Karpas-422 (cell line): Measurements from ENCODE around the gene SPAG16. TPM values are rescaled to one million over a fixed set of nuclear protein-coding genes. Genes with fewer than 3 reads are reported as not detected.
"Not testable (repeated sequence)": the region's sequence is repeated elsewhere in the genome, so short reads cannot be mapped to it uniquely, and the experiment has no call there.

Experiments
- DNase-seq: peaks from one replicate; pipeline ENCODE4 v3.0.0-alpha.2; 2015
- H2AFZ ChIP-seq: fragments of 200-600 bp; sonication (generic); 2 replicates; pipeline ENCODE4 v1.6.1; 2014; ENCODE audit warnings: antibody characterized with exemption, low read length, mixed read lengths
- H3K27ac ChIP-seq: fragments of 200-600 bp; sonication (generic); 2 replicates; pipeline ENCODE4 v1.5.1; 2014; ENCODE audit warnings: mild to moderate bottlenecking, low read length, moderate library complexity
- H3K27me3 ChIP-seq: fragments of 200-600 bp; sonication (generic); 2 replicates; pipeline ENCODE4 v1.6.1; 2014; ENCODE audit warnings: low read length, mixed read lengths
- H3K36me3 ChIP-seq: fragments of 200-600 bp; sonication (generic); 2 replicates; pipeline ENCODE4 v1.6.1; 2014; ENCODE audit warnings: low read length, mixed read lengths; ENCODE audit not compliant: insufficient read depth
- H3K4me1 ChIP-seq: fragments of 200-600 bp; sonication (generic); 2 replicates; pipeline ENCODE4 v1.6.1; 2014; ENCODE audit warnings: mild to moderate bottlenecking, low read length, mixed read lengths
- H3K4me2 ChIP-seq: fragments of 200-600 bp; sonication (generic); 2 replicates; pipeline ENCODE4 v1.6.1; 2014; ENCODE audit warnings: low read length, low read depth, mild to moderate bottlenecking; ENCODE audit not compliant: poor library complexity, severe bottlenecking
- H3K4me3 ChIP-seq: fragments of 200-600 bp; sonication (generic); 2 replicates; pipeline ENCODE4 v1.5.1; 2014; ENCODE audit warnings: mild to moderate bottlenecking, antibody characterized with exemption, low read length, mixed read lengths
- H3K79me2 ChIP-seq: fragments of 200-600 bp; sonication (generic); 2 replicates; pipeline ENCODE4 v1.6.1; 2014; ENCODE audit warnings: mild to moderate bottlenecking, low read length, mixed read lengths
- H3K9ac ChIP-seq: fragments of 200-600 bp; sonication (generic); 2 replicates; pipeline ENCODE4 v1.6.0; 2014; ENCODE audit warnings: low read length
- H3K9me2 ChIP-seq: fragments of 200-600 bp; sonication (generic), shearing (Covaris generic); replicated peaks from 2 replicates; pipeline ENCODE4 v1.6.0; 2014; ENCODE audit warnings: mild to moderate bottlenecking, low read length, moderate library complexity; ENCODE audit not compliant: insufficient read depth
- H3K9me3 ChIP-seq: fragments of 300-700, 200-600 bp; sonication (generic); 2 replicates; pipeline ENCODE4 v1.6.1; 2014; ENCODE audit warnings: low read length, mixed read lengths
- H4K20me1 ChIP-seq: fragments of 200-600 bp; sonication (generic); 2 replicates; pipeline ENCODE4 v1.6.1; 2014; ENCODE audit warnings: mild to moderate bottlenecking, antibody characterized with exemption, low read length, low read depth; ENCODE audit not compliant: insufficient read depth
- total RNA-seq: library from RNA; depleted of rRNA; stranded (reverse); fragments of >200 nt; shearing (Covaris generic); gene quantifications from 2 replicates; pipeline ENCODE4 v1.2.3, GENCODE V29; 2014; ENCODE audit warnings: low replicate concordance

The SPAG16 gene
- total RNA-seq, 1 experiment from 2014 or later = 67.8 TPM

- H3K9me2 ChIP-seq, H3K27ac ChIP-seq, H3K79me2 ChIP-seq, H3K9me3 ChIP-seq, H4K20me1 ChIP-seq, DNase-seq, H3K4me1 ChIP-seq, H3K9ac ChIP-seq, H3K36me3 ChIP-seq, H2AFZ ChIP-seq, H3K4me2 ChIP-seq, H3K4me3 ChIP-seq, H3K27me3 ChIP-seq: not testable (repeated sequence)
These were observed 122.8 kb downstream of the SPAG16 start for GRCh38 chr2:213407027-213407426.

GRCh38 chr2:213408426-213409070, 124.3 kb downstream of the SPAG16 start:
- not testable (repeated sequence) for H3K9ac ChIP-seq, H3K9me2 ChIP-seq, H3K36me3 ChIP-seq, H3K9me3 ChIP-seq, H3K27ac ChIP-seq, H3K4me1 ChIP-seq, H3K4me2 ChIP-seq, H4K20me1 ChIP-seq, H2AFZ ChIP-seq, DNase-seq, H3K27me3 ChIP-seq, H3K79me2 ChIP-seq, H3K4me3 ChIP-seq

GRCh38 chr2:213410687-213411086, 126.4 kb downstream of the SPAG16 start:
- H3K9ac ChIP-seq, H3K27me3 ChIP-seq, H3K9me3 ChIP-seq, H2AFZ ChIP-seq, H3K4me2 ChIP-seq, H3K36me3 ChIP-seq, H3K4me3 ChIP-seq, DNase-seq, H3K79me2 ChIP-seq, H3K9me2 ChIP-seq, H3K27ac ChIP-seq, H4K20me1 ChIP-seq, H3K4me1 ChIP-seq: not testable (repeated sequence)

- H3K9me3 ChIP-seq = no peaks in the 10 kb centered on the region
- no peak overlapping the region for H3K4me3 ChIP-seq
- H3K9ac ChIP-seq = no peak overlapping the region
- no peaks in the 10 kb centered on the region for H3K9me2 ChIP-seq
- H3K79me2 ChIP-seq = no peaks in the 10 kb centered on the region
- no peaks in the 10 kb centered on the region for H4K20me1 ChIP-seq
- no peaks in the 10 kb centered on the region for H3K36me3 ChIP-seq
- DNase-seq = no peak
- H2AFZ ChIP-seq = no peak overlapping the region
- no peak overlapping the region for H3K4me2 ChIP-seq
- H3K4me1 ChIP-seq = no peaks in the 10 kb centered on the region
- no peaks in the 10 kb centered on the region for H3K27me3 ChIP-seq
- no peak overlapping the region for H3K27ac ChIP-seq
These were observed 127.5 kb downstream of the SPAG16 start for GRCh38 chr2:213411582-213412289.

GRCh38 chr2:213415093-213415492, 130.8 kb downstream of the SPAG16 start:
- H3K36me3 ChIP-seq = no peaks in the 10 kb centered on the region
- no peak overlapping the region for H2AFZ ChIP-seq

GRCh38 chr2:213416832-213417231, 132.6 kb downstream of the SPAG16 start:
- no peak overlapping the region for H3K4me3 ChIP-seq

More at GRCh38 chr2:213415093-213415492, 130.8 kb downstream of the SPAG16 start:
- Histone ChIP-seq H3K27me3 (no peaks in the 10 kb centered on the region), H3K9ac (no peak overlapping the region), H3K4me2 (no peak overlapping the region), H3K79me2 (no peaks in the 10 kb centered on the region), H3K27ac (no peak overlapping the region), H3K4me3 (no peak overlapping the region), H3K9me3 (no peaks in the 10 kb centered on the region), H3K9me2 (no peaks in the 10 kb centered on the region), H4K20me1 (no peaks in the 10 kb centered on the region), H3K4me1 (no peaks in the 10 kb centered on the region)
- DNase-seq = no peak

GRCh38 chr2:213419980-213420379, 135.7 kb downstream of the SPAG16 start:
- Histone ChIP-seq H3K27me3 (no peaks in the 10 kb centered on the region), H3K27ac (no peak overlapping the region), H3K9ac (no peak overlapping the region), H3K4me2 (no peak overlapping the region), H3K9me3 (no peaks in the 10 kb centered on the region), H3K4me1 (no peaks in the 10 kb centered on the region), H4K20me1 (no peaks in the 10 kb centered on the region), H3K4me3 (no peak overlapping the region), H3K79me2 (no peaks in the 10 kb centered on the region), H3K9me2 (no peaks in the 10 kb centered on the region), H3K36me3 (no peaks in the 10 kb centered on the region), H2AFZ (no peak overlapping the region)
- DNase-seq = no peak

More at GRCh38 chr2:213416832-213417231, 132.6 kb downstream of the SPAG16 start:
- no peak overlapping the region for H3K4me2 ChIP-seq
- H3K9me2 ChIP-seq = no peaks in the 10 kb centered on the region
- H2AFZ ChIP-seq = no peak overlapping the region
- no peak overlapping the region for H3K27ac ChIP-seq
- H3K79me2 ChIP-seq = no peaks in the 10 kb centered on the region
- H3K9ac ChIP-seq = no peak overlapping the region
- H3K9me3 ChIP-seq = no peaks in the 10 kb centered on the region
- H3K27me3 ChIP-seq = no peaks in the 10 kb centered on the region
- H3K4me1 ChIP-seq = no peaks in the 10 kb centered on the region
- no peaks in the 10 kb centered on the region for H4K20me1 ChIP-seq
- no peaks in the 10 kb centered on the region for H3K36me3 ChIP-seq
- DNase-seq = no peak

GRCh38 chr2:213420828-213421385, 136.6 kb downstream of the SPAG16 start:
- no peak for DNase-seq
- no peak overlapping the region for H3K27ac ChIP-seq
- H2AFZ ChIP-seq = no peak overlapping the region
- H4K20me1 ChIP-seq = no peaks in the 10 kb centered on the region
- H3K79me2 ChIP-seq = no peaks in the 10 kb centered on the region
- no peaks in the 10 kb centered on the region for H3K27me3 ChIP-seq
- no peaks in the 10 kb centered on the region for H3K9me2 ChIP-seq
- H3K9me3 ChIP-seq = no peaks in the 10 kb centered on the region
- H3K4me2 ChIP-seq = no peak overlapping the region
- no peaks in the 10 kb centered on the region for H3K36me3 ChIP-seq
- no peak overlapping the region for H3K9ac ChIP-seq
- H3K4me1 ChIP-seq = no peaks in the 10 kb centered on the region
- H3K4me3 ChIP-seq = no peak overlapping the region
